CD14-positive monocyte (primary cell): ENCODE results near the gene PLXNC1. TPM values are rescaled to one million over a fixed set of nuclear protein-coding genes. Genes with fewer than 3 reads are reported as not detected.

Experiments
- DNase-seq, 3 donors: peaks; one replicate each; pipeline ENCODE4 v3.0.0-alpha.2; 2011 to 2022
- H2AFZ ChIP-seq: 2 replicates; pipeline ENCODE4 v1.6.0; 2012; ENCODE audit warnings: mild to moderate bottlenecking, low read depth, low read length, inconsistent platforms; ENCODE audit not compliant: insufficient read depth, poor library complexity, severe bottlenecking
- H3K27ac ChIP-seq, 2 donors: 1 replicate in 1 of 2; 2 replicates in 1 of 2; pipeline ENCODE4 v1.5.1; 2012 to 2013; ENCODE audit warnings: low read length in 2 of 2, control low read depth in 1 of 2, inconsistent platforms in 1 of 2, low read depth in 1 of 2, mild to moderate bottlenecking in 1 of 2
- H3K27me3 ChIP-seq, 2 donors: one replicate each; pipeline versions ENCODE4 v1.6.0 to v1.6.1; 2011 to 2013; ENCODE audit warnings: low read length in 2 of 2; ENCODE audit not compliant: control insufficient read depth in 2 of 2, insufficient read depth in 2 of 2
- H3K36me3 ChIP-seq, 2 donors: replicated peaks in 1 of 2; 1 replicate in 1 of 2; 2 replicates in 1 of 2; pipeline versions ENCODE4 v1.5.1 to v1.6.1; 2012 to 2013; ENCODE audit warnings: low read length in 2 of 2, control low read depth in 1 of 2, inconsistent platforms in 1 of 2, mild to moderate bottlenecking in 1 of 2; ENCODE audit not compliant: insufficient read depth in 2 of 2, control insufficient read depth in 1 of 2
- H3K4me1 ChIP-seq, 2 donors: 1 replicate in 1 of 2; 2 replicates in 1 of 2; pipeline versions ENCODE4 v1.5.1 to v1.6.1; 2012 to 2013; ENCODE audit warnings: low read length in 2 of 2, control low read depth in 1 of 2, inconsistent platforms in 1 of 2, mild to moderate bottlenecking in 1 of 2, moderate library complexity in 1 of 2; ENCODE audit not compliant: insufficient read depth in 2 of 2, control insufficient read depth in 1 of 2
- H3K4me2 ChIP-seq: replicated peaks from 2 replicates; pipeline ENCODE3; 2012; ENCODE audit warnings: low read length, moderate library complexity, mild to moderate bottlenecking; ENCODE audit not compliant: poor library complexity, severe bottlenecking; ENCODE audit errors: extremely low read depth
- H3K4me3 ChIP-seq, 3 experiments: fragments of 200-600 bp in 1 of 3; sonication (generic) in 1 of 3; replicated peaks in 1 of 3; 1 replicate in 2 of 3; 2 replicates in 1 of 3; pipeline ENCODE4 v1.5.1; 2011 to 2013; ENCODE audit warnings: low read length in 3 of 3, mild to moderate bottlenecking in 3 of 3, control low read depth in 2 of 3, low read depth in 2 of 3, inconsistent platforms in 1 of 3, moderate library complexity in 1 of 3
- H3K79me2 ChIP-seq: 2 replicates; pipeline ENCODE4 v1.6.0; 2012; ENCODE audit warnings: mild to moderate bottlenecking, control low read depth, inconsistent platforms, low read length, moderate library complexity; ENCODE audit not compliant: insufficient read depth
- H3K9ac ChIP-seq: 2 replicates; pipeline ENCODE4 v1.6.0; 2017; ENCODE audit warnings: low read length, mild to moderate bottlenecking; ENCODE audit not compliant: insufficient read depth, poor library complexity, severe bottlenecking
- H3K9me3 ChIP-seq, 2 donors: replicated peaks in 1 of 2; 1 replicate in 1 of 2; 2 replicates in 1 of 2; pipeline versions ENCODE4 v1.5.1 to v1.6.1; 2012 to 2013; ENCODE audit warnings: low read length in 2 of 2, control low read depth in 1 of 2; ENCODE audit not compliant: control insufficient read depth in 1 of 2, insufficient read depth in 1 of 2
- H4K20me1 ChIP-seq: 2 replicates; pipeline ENCODE4 v1.6.0; 2012; ENCODE audit warnings: mild to moderate bottlenecking, low read length, control low read depth, moderate library complexity; ENCODE audit not compliant: insufficient read depth
- H3K27ac Mint-ChIP-seq, 7 donors: one replicate each; pipeline ENCODE4 v1.8.0; 2020; ENCODE audit warnings: mild to moderate bottlenecking in 7 of 7, mixed read lengths in 7 of 7, moderate library complexity in 6 of 7, inconsistent platforms in 2 of 7
- H3K27me3 Mint-ChIP-seq, 3 donors: one replicate each; pipeline ENCODE4 v1.8.0; 2021 to 2022; ENCODE audit warnings: low read depth in 3 of 3, mild to moderate bottlenecking in 3 of 3, mixed read lengths in 3 of 3, moderate library complexity in 3 of 3, inconsistent platforms in 1 of 3
- H3K36me3 Mint-ChIP-seq, 2 donors: one replicate each; pipeline ENCODE4 v1.8.0; 2020; ENCODE audit warnings: mixed read lengths in 2 of 2, inconsistent platforms in 1 of 2, mild to moderate bottlenecking in 1 of 2
- H3K4me1 Mint-ChIP-seq: one replicate; pipeline ENCODE4 v1.8.0; 2020; ENCODE audit warnings: mild to moderate bottlenecking, mixed read lengths
- H3K4me3 Mint-ChIP-seq, 2 donors: one replicate each; pipeline ENCODE4 v1.8.0; 2020; ENCODE audit warnings: mild to moderate bottlenecking in 2 of 2, mixed read lengths in 2 of 2, moderate library complexity in 1 of 2
- H3K9me3 Mint-ChIP-seq, 7 donors: one replicate each; pipeline ENCODE4 v1.8.0; 2020 to 2022; ENCODE audit warnings: mixed read lengths in 7 of 7, mild to moderate bottlenecking in 6 of 7, moderate library complexity in 6 of 7, inconsistent platforms in 2 of 7
- WGBS: methylation state at CpG from one replicate; pipeline ENCODE4 v1.1.5; 2013; ENCODE audit warnings: missing lambda C conversion rate; ENCODE audit not compliant: insufficient coverage; 5-methylcytosine and 5-hydroxymethylcytosine counted together
- intact Hi-C, 2 donors: fragments of 100-400 bp; cut with micrococcal nuclease; formaldehyde crosslinking; loops; one replicate each; pipeline versions ENCODE4 v1.15.0 to v1.15.1; 2023
- polyA plus RNA-seq, 3 donors: library from polyadenylated mRNA; depleted of rRNA in 1 of 3; unstranded in 2 of 3; stranded (reverse) in 1 of 3; fragments of 300-500 nt in 2 of 3; fragments of >200 nt in 1 of 3; fragmentation: Illumina TruSeq in 2 of 3; gene quantifications; 1 replicate in 2 of 3; 2 replicates in 1 of 3; pipeline ENCODE4 v1.2.3, GENCODE V29; 2012 to 2021
- TF ChIP-seq, protein P1 (sequence below): fragments of 200-600 bp; IDR thresholded peaks from one replicate; pipeline ENCODE4 v1.8.0; 2022; ENCODE audit warnings: antibody characterized with exemption, mild to moderate bottlenecking

PLXNC1 gene
- polyA plus RNA-seq, 3 donors, result 14.3 to 35.2 (median 15.4) TPM

- TF ChIP-seq, protein P1, sequence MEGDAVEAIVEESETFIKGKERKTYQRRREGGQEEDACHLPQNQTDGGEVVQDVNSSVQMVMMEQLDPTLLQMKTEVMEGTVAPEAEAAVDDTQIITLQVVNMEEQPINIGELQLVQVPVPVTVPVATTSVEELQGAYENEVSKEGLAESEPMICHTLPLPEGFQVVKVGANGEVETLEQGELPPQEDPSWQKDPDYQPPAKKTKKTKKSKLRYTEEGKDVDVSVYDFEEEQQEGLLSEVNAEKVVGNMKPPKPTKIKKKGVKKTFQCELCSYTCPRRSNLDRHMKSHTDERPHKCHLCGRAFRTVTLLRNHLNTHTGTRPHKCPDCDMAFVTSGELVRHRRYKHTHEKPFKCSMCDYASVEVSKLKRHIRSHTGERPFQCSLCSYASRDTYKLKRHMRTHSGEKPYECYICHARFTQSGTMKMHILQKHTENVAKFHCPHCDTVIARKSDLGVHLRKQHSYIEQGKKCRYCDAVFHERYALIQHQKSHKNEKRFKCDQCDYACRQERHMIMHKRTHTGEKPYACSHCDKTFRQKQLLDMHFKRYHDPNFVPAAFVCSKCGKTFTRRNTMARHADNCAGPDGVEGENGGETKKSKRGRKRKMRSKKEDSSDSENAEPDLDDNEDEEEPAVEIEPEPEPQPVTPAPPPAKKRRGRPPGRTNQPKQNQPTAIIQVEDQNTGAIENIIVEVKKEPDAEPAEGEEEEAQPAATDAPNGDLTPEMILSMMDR, result no peak
- 31% methylated on average over 7 of the region's 8 CpGs for WGBS
- Histone ChIP-seq H3K9ac (peak overlapping the region; percentile 16), H2AFZ (no peak overlapping the region), H3K27ac (no peak overlapping the region), H3K36me3 (peaks cover 2 to 31% of the 10 kb centered on the region in 2 donors), H3K9me3 (no peaks in the 10 kb centered on the region), H3K4me1 (peaks cover 32 to 41% of the 10 kb centered on the region in 2 donors), H3K79me2 (peaks cover 78% of the 10 kb centered on the region), H3K4me3 (peak overlapping the region; percentile 88 to 95 (median 92)), H3K4me2 (peak overlapping the region; percentile 92), H3K27me3 (no peaks in the 10 kb centered on the region), H4K20me1 (peaks cover 70% of the 10 kb centered on the region)
- peak overlapping the region; percentile 99 for H3K4me3 Mint-ChIP-seq
- intact Hi-C loops, result loop anchor here in 1 of 2 donors (10.0 kb wide), 1 partner anchor 113 kb away; no protein-coding TSS in a partner anchor
- peaks cover 52% of the 10 kb centered on the region for H3K4me1 Mint-ChIP-seq
- no peak for DNase-seq
- peaks cover 20 to 26% of the 10 kb centered on the region in 2 donors for H3K36me3 Mint-ChIP-seq
- peak overlapping the region in 4 of 7 donors; percentile 12 to 65 (median 30) for H3K27ac Mint-ChIP-seq
- peaks cover 3 to 9% (median 3%) of the 10 kb centered on the region in 3 donors for H3K27me3 Mint-ChIP-seq
- peaks cover 0 to 2% (median 0%) of the 10 kb centered on the region in 7 donors for H3K9me3 Mint-ChIP-seq
Measured at GRCh38 chr12:94151582-94151981, 3.2 kb downstream of the PLXNC1 start.

GRCh38 chr12:94152292-94153078 is 4.1 kb downstream of the PLXNC1 start:
- peaks cover 37 to 43% of the 10 kb centered on the region in 2 donors for H3K4me1 ChIP-seq

More at GRCh38 chr12:94152292-94153078, 4.1 kb downstream of the PLXNC1 start:
- WGBS, result 0% methylated on average over 1 of the region's 5 CpGs
- TF ChIP-seq, protein P1, result no peak
- peaks cover 2 to 38% of the 10 kb centered on the region in 2 donors for H3K36me3 ChIP-seq
- H3K9me3 ChIP-seq, result no peaks in the 10 kb centered on the region
- Mint-ChIP-seq H3K4me1 (peaks cover 53% of the 10 kb centered on the region), H3K27ac (peak overlapping the region in 5 of 7 donors; percentile 10 to 50 (median 38)), H3K9me3 (peaks cover 0 to 2% (median 0%) of the 10 kb centered on the region in 7 donors), H3K36me3 (peaks cover 27 to 33% of the 10 kb centered on the region in 2 donors), H3K4me3 (peak overlapping the region; percentile 99), H3K27me3 (peaks cover 0 to 6% (median 0%) of the 10 kb centered on the region in 3 donors)
- no peak overlapping the region for H3K27ac ChIP-seq
- no peaks in the 10 kb centered on the region for H3K27me3 ChIP-seq
- DNase-seq, result peak; percentile 49 to 79 (median 67)
- no peak overlapping the region for H3K9ac ChIP-seq
- H4K20me1 ChIP-seq, result peaks cover 79% of the 10 kb centered on the region
- intact Hi-C loops, result loop anchor here in 1 of 2 donors (10.0 kb wide), 1 partner anchor 112 kb away; no protein-coding TSS in a partner anchor
- peaks cover 87% of the 10 kb centered on the region for H3K79me2 ChIP-seq
- no peak overlapping the region for H2AFZ ChIP-seq
- peak overlapping the region in 2 of 3 experiments; percentile 92 to 95 for H3K4me3 ChIP-seq
- peak overlapping the region; percentile 92 for H3K4me2 ChIP-seq
